Calu3 (cell line): ENCODE results near the gene PRPF38B. TPM values are rescaled to one million over a fixed set of nuclear protein-coding genes. Genes with fewer than 3 reads are reported as not detected.
A peak's percentile ranks its signal among the peaks of the same experiment; 100 is the strongest.

Experiments
- Bru-seq: library from RNA; stranded (reverse); fragments of 400-500 nt; gene quantifications from one replicate; lab custom pipeline; 2021; lab: Mats Ljungman, UMichigan
- BruChase-seq, 2 experiments: library from RNA; stranded (reverse); fragments of 400-500 nt; gene quantifications; one replicate each; lab custom pipeline; 2021; lab: Mats Ljungman, UMichigan
- BruUV-seq: library from RNA; stranded (reverse); fragments of 400-500 nt; replicated peaks from 2 replicates; lab custom pipeline; 2021; lab: Mats Ljungman, UMichigan
- CTCF ChIA-PET: fragments of 300-600 bp; sonication (Branson Sonifier 250); formaldehyde crosslinking; loops from one replicate; lab custom pipeline; 2022; ENCODE audit warnings: antibody characterized with exemption; lab: Charles Lee
- DNase-seq: peaks from one replicate; pipeline ENCODE4 v3.0.0; 2022
- H3K27ac Mint-ChIP-seq: one replicate; pipeline ENCODE4 v1.8.0; 2022; ENCODE audit warnings: mixed read lengths; ENCODE audit not compliant: unreplicated experiment
- H3K27me3 Mint-ChIP-seq: one replicate; pipeline ENCODE4 v1.8.0; 2022; ENCODE audit warnings: mixed read lengths; ENCODE audit not compliant: unreplicated experiment
- H3K36me3 Mint-ChIP-seq: one replicate; pipeline ENCODE4 v1.8.0; 2022; ENCODE audit warnings: mild to moderate bottlenecking, moderate library complexity, mixed read lengths; ENCODE audit not compliant: insufficient read depth, unreplicated experiment
- H3K4me1 Mint-ChIP-seq: one replicate; pipeline ENCODE4 v1.8.0; 2022; ENCODE audit warnings: mild to moderate bottlenecking, low read depth, mixed read lengths; ENCODE audit not compliant: unreplicated experiment
- H3K4me3 Mint-ChIP-seq: one replicate; pipeline ENCODE4 v1.8.0; 2022; ENCODE audit warnings: mild to moderate bottlenecking, low read depth, moderate library complexity, mixed read lengths; ENCODE audit not compliant: unreplicated experiment
- H3K9me3 Mint-ChIP-seq: one replicate; pipeline ENCODE4 v1.8.0; 2022; ENCODE audit warnings: low read depth, mixed read lengths; ENCODE audit not compliant: unreplicated experiment
- intact Hi-C: fragments of 100-400 bp; cut with micrococcal nuclease; formaldehyde crosslinking; loops from one replicate; pipeline ENCODE4 v1.10.0; 2022; ENCODE audit not compliant: unreplicated experiment
- long read RNA-seq: library from polyadenylated mRNA; stranded (forward); transcript quantifications from one replicate; pipeline ENCODE4 v2.0.0, GENCODE V29; 2022
- total RNA-seq: library from RNA; stranded (reverse); gene quantifications from 2 replicates; pipeline ENCODE4 v1.2.3, GENCODE V29; 2022
- TF ChIP-seq, protein P1 (sequence below): fragments of 200-600 bp; IDR thresholded peaks from one replicate; pipeline ENCODE4 v1.8.0; 2022; ENCODE audit warnings: antibody characterized with exemption; ENCODE audit not compliant: unreplicated experiment

Gene PRPF38B, protein sequence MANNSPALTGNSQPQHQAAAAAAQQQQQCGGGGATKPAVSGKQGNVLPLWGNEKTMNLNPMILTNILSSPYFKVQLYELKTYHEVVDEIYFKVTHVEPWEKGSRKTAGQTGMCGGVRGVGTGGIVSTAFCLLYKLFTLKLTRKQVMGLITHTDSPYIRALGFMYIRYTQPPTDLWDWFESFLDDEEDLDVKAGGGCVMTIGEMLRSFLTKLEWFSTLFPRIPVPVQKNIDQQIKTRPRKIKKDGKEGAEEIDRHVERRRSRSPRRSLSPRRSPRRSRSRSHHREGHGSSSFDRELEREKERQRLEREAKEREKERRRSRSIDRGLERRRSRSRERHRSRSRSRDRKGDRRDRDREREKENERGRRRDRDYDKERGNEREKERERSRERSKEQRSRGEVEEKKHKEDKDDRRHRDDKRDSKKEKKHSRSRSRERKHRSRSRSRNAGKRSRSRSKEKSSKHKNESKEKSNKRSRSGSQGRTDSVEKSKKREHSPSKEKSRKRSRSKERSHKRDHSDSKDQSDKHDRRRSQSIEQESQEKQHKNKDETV
- total RNA-seq (45.7 and 47.6 TPM in 2 replicates), Bru-seq, nascent RNA (percentile 98 among the genes with signal in this experiment), BruChase-seq, experiment 1, labeled RNA remaining after a 6-hour chase (percentile 98 among the genes with signal in this experiment), BruChase-seq, experiment 2, labeled RNA remaining after a 2-hour chase (percentile 98 among the genes with signal in this experiment)
- long read RNA-seq, transcript PRPF38B-203 (6 exons, 3,693 nt), result major isoform, 22 of 47 reads
- long read RNA-seq, partial matches to known transcripts, result 3 of 47 reads
- long read RNA-seq, other reads (novel, unspliced or antisense), result 19 of 47 reads

DNA sequence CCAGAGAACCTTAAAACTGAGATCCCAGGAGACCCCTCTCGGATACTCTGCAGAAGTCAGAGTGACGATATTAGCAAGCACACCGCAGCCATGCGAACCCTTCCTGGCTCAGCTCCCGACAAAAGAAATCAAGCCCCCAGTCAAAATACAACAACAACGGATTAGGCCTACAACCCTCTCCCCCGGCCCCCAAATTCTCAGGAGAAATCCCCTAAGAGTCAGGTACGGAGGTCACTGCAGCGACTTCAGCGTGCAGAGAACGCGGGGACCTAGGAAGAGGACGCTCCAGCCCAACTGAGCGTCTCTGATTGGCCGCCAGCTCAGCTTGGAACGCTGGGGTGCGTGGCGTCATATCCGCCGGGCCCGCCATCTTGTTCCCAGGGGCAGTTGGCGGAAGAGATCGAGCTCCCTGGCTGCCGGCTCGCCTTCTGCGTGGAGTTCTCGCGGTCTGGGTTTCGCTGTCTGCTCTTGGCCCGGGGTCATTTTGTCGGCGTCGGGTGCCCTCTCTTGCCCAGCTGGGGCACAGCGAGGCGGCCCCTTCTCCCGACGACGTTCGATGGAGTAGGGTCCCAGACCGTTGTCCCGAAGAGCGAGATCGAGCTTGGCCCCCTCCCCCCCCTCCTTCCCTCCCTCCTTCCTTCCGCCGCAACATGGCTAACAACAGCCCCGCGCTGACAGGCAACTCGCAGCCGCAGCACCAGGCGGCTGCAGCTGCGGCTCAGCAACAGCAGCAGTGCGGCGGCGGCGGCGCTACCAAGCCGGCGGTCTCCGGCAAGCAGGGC, at the start of gene PRPF38B:
PRPF38B (plus strand) TSS at position 369 of the 782 bp plus-strand sequence; CDS start at position 651, 282 bp downstream.
- TF ChIP-seq, protein P1, sequence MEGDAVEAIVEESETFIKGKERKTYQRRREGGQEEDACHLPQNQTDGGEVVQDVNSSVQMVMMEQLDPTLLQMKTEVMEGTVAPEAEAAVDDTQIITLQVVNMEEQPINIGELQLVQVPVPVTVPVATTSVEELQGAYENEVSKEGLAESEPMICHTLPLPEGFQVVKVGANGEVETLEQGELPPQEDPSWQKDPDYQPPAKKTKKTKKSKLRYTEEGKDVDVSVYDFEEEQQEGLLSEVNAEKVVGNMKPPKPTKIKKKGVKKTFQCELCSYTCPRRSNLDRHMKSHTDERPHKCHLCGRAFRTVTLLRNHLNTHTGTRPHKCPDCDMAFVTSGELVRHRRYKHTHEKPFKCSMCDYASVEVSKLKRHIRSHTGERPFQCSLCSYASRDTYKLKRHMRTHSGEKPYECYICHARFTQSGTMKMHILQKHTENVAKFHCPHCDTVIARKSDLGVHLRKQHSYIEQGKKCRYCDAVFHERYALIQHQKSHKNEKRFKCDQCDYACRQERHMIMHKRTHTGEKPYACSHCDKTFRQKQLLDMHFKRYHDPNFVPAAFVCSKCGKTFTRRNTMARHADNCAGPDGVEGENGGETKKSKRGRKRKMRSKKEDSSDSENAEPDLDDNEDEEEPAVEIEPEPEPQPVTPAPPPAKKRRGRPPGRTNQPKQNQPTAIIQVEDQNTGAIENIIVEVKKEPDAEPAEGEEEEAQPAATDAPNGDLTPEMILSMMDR, result no peak
- no TSS peak for BruUV-seq
- no peaks in the 10 kb centered on the region for H3K9me3 Mint-ChIP-seq
- peak within 1 kb of the TSS; percentile 76 for H3K27ac Mint-ChIP-seq
- peak within 1 kb of the TSS; percentile 92 for H3K4me3 Mint-ChIP-seq
- intact Hi-C loops, result loop anchor here (2.0 to 10.0 kb wide), 2 partner anchors 55 to 203 kb away; partner anchors contain the start of gene STXBP3
- CTCF ChIA-PET, result interaction anchor here (0.9 to 1.8 kb wide), 3 partner anchors 11 to 45 kb away, joined by 4 to 6 read pairs (median 5); partner anchors contain the start of gene HENMT1
- no peaks in the 10 kb centered on the region for H3K27me3 Mint-ChIP-seq
- peaks cover 46% of the 10 kb centered on the region for H3K36me3 Mint-ChIP-seq
- peak; percentile 87 for DNase-seq
- peaks cover 16% of the 10 kb centered on the region for H3K4me1 Mint-ChIP-seq

DNA sequence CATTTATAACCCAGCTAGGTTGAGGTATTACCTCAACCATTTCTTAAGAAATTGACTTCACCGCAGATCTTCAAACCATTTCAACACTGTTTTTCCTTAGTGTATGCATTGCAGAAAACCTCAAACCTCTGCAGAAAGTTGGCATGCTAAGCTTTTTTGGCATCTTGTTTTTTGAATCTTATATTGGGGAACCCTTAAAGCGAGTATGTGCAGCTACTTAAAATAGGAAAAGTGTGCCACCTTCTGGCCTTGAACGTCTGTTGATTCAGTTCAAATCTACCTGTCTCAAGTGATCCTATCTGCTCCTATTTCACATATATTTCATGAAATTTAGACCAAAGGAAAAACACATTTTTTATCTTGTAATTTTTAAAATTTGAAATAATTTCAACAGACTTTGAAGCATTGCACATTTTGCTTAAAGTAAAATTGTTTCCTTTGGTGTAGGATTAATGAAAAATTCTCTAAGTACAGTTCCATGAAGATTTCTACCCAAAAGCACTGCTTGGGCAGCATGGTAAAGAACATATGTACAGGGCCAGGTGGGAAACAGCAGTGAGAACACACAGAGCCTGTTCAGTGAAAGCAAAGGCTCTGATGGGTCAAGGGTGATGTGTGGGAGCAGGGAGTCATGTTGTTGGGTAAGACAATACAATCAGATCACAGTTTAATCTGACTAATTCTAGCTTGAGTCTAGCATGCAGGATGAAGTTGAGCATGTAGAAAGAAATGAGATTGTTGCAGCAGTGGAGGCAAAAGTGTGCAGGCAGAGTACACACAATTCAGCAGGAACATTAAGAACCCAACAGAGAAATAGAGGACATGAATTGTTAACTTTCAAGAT, 48.4 kb upstream of the PRPF38B start:
- intact Hi-C loops, result loop anchor here (1.0 to 10.0 kb wide), 3 partner anchors 49 to 131 kb away; partner anchors contain the start of gene EEIG2
- CTCF ChIA-PET, result interaction anchor here (0.7 to 1.9 kb wide), 4 partner anchors 47 to 131 kb away, joined by 5 to 11 read pairs (median 6); partner anchors contain the start of gene EEIG2
- no peaks in the 10 kb centered on the region for H3K36me3 Mint-ChIP-seq
- H3K9me3 Mint-ChIP-seq, result no peaks in the 10 kb centered on the region
- TF ChIP-seq, protein P1, result peak; percentile 38
- no peak overlapping the region for H3K4me3 Mint-ChIP-seq
- no TSS peak for BruUV-seq
- H3K27me3 Mint-ChIP-seq, result no peaks in the 10 kb centered on the region
- no peak overlapping the region for H3K27ac Mint-ChIP-seq
- DNase-seq, result peak; percentile 23
- H3K4me1 Mint-ChIP-seq, result peaks cover 26% of the 10 kb centered on the region

DNA sequence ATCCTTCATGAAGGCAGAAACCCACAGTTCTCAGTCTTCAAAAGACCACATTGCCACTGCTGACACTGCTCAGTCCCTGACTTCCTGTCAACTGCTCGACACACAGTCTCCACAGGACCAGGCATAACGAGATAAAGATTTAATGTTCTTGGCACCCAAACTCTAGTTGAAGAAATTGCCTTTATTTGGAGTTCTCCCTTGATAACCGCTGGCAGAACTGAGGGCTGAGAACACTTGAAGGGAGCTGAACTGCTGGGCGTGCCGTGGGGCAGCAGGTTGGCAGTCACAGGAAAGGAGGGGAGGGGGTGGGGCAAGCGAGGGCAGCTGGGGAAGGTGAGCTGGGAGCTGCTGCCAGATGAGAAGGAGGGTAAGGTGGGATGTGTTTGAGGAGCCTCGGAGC, 47.1 kb upstream of the PRPF38B start:
- intact Hi-C loops, result loop anchor here (10.0 kb wide), 1 partner anchor 50 kb away; no protein-coding TSS in a partner anchor
- CTCF ChIA-PET, result no interaction called here

More for the DNA sequence above, 47.1 kb upstream of the PRPF38B start:
- TF ChIP-seq, protein P1, result no peak
- H3K27ac Mint-ChIP-seq, result no peak overlapping the region
- no peak overlapping the region for H3K4me3 Mint-ChIP-seq
- no peaks in the 10 kb centered on the region for H3K36me3 Mint-ChIP-seq
- no peaks in the 10 kb centered on the region for H3K27me3 Mint-ChIP-seq
- no peaks in the 10 kb centered on the region for H3K9me3 Mint-ChIP-seq
- BruUV-seq, result no TSS peak
- DNase-seq, result no peak
- H3K4me1 Mint-ChIP-seq, result peaks cover 26% of the 10 kb centered on the region
